ENCODE results near the gene KCNQ5. TPM values are rescaled to one million over a fixed set of nuclear protein-coding genes. Genes with fewer than 3 reads are reported as not detected.

The KCNQ5 gene
- total RNA-seq, 1 experiment from 2014 or later = 9.4 TPM

- DNase-seq (ENCODE audit: low read depth, low spot score) (no peak), ATAC-seq (no peak)
- ChIA-PET POLR2A (no interaction called here), CTCF (interaction anchor here (0.6 kb wide), 1 partner anchor 893 kb away, joined by 6 read pairs; no protein-coding TSS in a partner anchor)
- no peaks in the 10 kb centered on the region for H3K27me3 ChIP-seq (ENCODE audit: control insufficient read depth, insufficient read depth, low read length)
- no peak overlapping the region for H3K4me3 ChIP-seq (ENCODE audit: low read depth in 2 of 2, low read length in 2 of 2)
- H3K4me1 ChIP-seq (ENCODE audit: control insufficient read depth, insufficient read depth, low read length) = peaks cover 19% of the 10 kb centered on the region
- in situ Hi-C loops (cut with HindIII; ENCODE audit: low pct_unique_long_range_greater_than_20kb, low sequenced_read_pairs) = no loop called here
- no peaks in the 10 kb centered on the region for H3K36me3 ChIP-seq (ENCODE audit: control insufficient read depth, insufficient read depth, low read length)
- H3K9me3 ChIP-seq (ENCODE audit: control insufficient read depth, insufficient read depth, low read depth, low read length) = no peaks in the 10 kb centered on the region
- TF ChIP-seq SIN3A (IDR thresholded peaks at IDR 0.05; ENCODE audit: borderline replicate concordance, insufficient read depth, low read depth, low read length) (no peak), TCF7L2 (IDR thresholded peaks at IDR 0.05; ENCODE audit: low read depth, low read length) (no peak), REST (IDR thresholded peaks at IDR 0.05; ENCODE audit: insufficient read depth in 1 of 2, low read depth in 2 of 2, low read length in 1 of 2) (no peak), POLR2AphosphoS5 (IDR thresholded peaks at IDR 0.05; ENCODE audit: low read depth, low read length) (no peak), CTCF (IDR thresholded peaks at IDR 0.05) (no peak)
- BruUV-seq (replicated peaks) = no TSS peak
- intact Hi-C loops (cut with micrococcal nuclease; ENCODE audit: unreplicated experiment) = no loop called here
- peak overlapping the region; percentile 15; the same call in 1 of the 2 replicates for H3K27ac ChIP-seq (ENCODE audit: low read length)
These were observed 454.5 kb downstream of the KCNQ5 start for GRCh38 chr6:73076211-73076954.

- H3K4me3 ChIP-seq (ENCODE audit: low read depth in 2 of 2, low read length in 2 of 2) = no peak overlapping the region
- H3K4me1 ChIP-seq (ENCODE audit: control insufficient read depth, insufficient read depth, low read length) = peaks cover 19% of the 10 kb centered on the region
- ATAC-seq (no peak), DNase-seq (ENCODE audit: low read depth, low spot score) (no peak)
- BruUV-seq (replicated peaks) = no TSS peak
- H3K9me3 ChIP-seq (ENCODE audit: control insufficient read depth, insufficient read depth, low read depth, low read length) = no peaks in the 10 kb centered on the region
- ChIA-PET CTCF (no interaction called here), POLR2A (no interaction called here)
- peak overlapping the region; percentile 46 for H3K27ac ChIP-seq (ENCODE audit: low read length)
- in situ Hi-C loops (cut with HindIII; ENCODE audit: low pct_unique_long_range_greater_than_20kb, low sequenced_read_pairs) = no loop called here
- no peaks in the 10 kb centered on the region for H3K27me3 ChIP-seq (ENCODE audit: control insufficient read depth, insufficient read depth, low read length)
- no peaks in the 10 kb centered on the region for H3K36me3 ChIP-seq (ENCODE audit: control insufficient read depth, insufficient read depth, low read length)
- no peak for TF ChIP-seq CTCF (IDR thresholded peaks at IDR 0.05)
- TF ChIP-seq REST (IDR thresholded peaks at IDR 0.05; ENCODE audit: insufficient read depth in 1 of 2, low read depth in 2 of 2, low read length in 1 of 2) = no peak
- no peak for TF ChIP-seq TCF7L2 (IDR thresholded peaks at IDR 0.05; ENCODE audit: low read depth, low read length)
- TF ChIP-seq POLR2AphosphoS5 (IDR thresholded peaks at IDR 0.05; ENCODE audit: low read depth, low read length) = no peak
- TF ChIP-seq SIN3A (IDR thresholded peaks at IDR 0.05; ENCODE audit: borderline replicate concordance, insufficient read depth, low read depth, low read length) = no peak
- intact Hi-C loops (cut with micrococcal nuclease; ENCODE audit: unreplicated experiment) = no loop called here
These were observed 456.5 kb downstream of the KCNQ5 start for GRCh38 chr6:73078333-73078862.

Data from Panc1 (cell line).